Measurements from ENCODE around the gene BMPER.

BMPER gene

DNA sequence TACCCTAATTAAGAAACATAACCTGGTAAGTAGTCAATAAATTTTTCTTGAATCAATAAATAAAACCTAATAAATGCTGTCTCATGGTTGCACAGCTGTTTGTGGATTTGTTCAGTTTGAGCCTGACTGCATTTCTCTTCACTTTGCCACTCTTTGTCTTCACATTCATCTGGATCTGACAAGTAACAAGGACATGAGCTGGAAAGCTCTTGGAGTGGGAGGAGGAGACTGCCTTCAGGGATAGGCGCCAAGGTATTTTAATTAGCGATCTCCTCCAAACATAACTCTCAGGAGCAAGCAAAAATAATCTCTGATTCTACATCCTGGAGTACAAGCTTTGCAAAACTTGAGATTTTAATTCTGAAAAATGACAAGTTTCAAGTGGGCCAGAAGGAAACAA lies 251.0 kb downstream of the BMPER start (continued):
- TF ChIP-seq, protein P1, sequence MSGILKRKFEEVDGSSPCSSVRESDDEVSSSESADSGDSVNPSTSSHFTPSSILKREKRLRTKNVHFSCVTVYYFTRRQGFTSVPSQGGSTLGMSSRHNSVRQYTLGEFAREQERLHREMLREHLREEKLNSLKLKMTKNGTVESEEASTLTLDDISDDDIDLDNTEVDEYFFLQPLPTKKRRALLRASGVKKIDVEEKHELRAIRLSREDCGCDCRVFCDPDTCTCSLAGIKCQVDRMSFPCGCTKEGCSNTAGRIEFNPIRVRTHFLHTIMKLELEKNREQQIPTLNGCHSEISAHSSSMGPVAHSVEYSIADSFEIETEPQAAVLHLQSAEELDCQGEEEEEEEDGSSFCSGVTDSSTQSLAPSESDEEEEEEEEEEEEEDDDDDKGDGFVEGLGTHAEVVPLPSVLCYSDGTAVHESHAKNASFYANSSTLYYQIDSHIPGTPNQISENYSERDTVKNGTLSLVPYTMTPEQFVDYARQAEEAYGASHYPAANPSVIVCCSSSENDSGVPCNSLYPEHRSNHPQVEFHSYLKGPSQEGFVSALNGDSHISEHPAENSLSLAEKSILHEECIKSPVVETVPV (CRISPR knock-in tag; IDR thresholded peaks at IDR 0.05) = no peak
- TF ChIP-seq PPARA (CRISPR knock-in tag; IDR thresholded peaks at IDR 0.05; ENCODE audit: borderline replicate concordance) (no peak), ZNF8 (CRISPR knock-in tag; IDR thresholded peaks at IDR 0.05) (no peak)
- TF ChIP-seq, protein P2, sequence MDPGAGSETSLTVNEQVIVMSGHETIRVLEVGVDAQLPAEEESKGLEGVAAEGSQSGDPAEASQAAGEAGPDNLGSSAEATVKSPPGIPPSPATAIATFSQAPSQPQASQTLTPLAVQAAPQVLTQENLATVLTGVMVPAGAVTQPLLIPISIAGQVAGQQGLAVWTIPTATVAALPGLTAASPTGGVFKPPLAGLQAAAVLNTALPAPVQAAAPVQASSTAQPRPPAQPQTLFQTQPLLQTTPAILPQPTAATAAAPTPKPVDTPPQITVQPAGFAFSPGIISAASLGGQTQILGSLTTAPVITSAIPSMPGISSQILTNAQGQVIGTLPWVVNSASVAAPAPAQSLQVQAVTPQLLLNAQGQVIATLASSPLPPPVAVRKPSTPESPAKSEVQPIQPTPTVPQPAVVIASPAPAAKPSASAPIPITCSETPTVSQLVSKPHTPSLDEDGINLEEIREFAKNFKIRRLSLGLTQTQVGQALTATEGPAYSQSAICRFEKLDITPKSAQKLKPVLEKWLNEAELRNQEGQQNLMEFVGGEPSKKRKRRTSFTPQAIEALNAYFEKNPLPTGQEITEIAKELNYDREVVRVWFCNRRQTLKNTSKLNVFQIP (CRISPR knock-in tag; IDR thresholded peaks at IDR 0.05; ENCODE audit: borderline replicate concordance, low read depth) = no peak
- TF ChIP-seq, protein P3, sequence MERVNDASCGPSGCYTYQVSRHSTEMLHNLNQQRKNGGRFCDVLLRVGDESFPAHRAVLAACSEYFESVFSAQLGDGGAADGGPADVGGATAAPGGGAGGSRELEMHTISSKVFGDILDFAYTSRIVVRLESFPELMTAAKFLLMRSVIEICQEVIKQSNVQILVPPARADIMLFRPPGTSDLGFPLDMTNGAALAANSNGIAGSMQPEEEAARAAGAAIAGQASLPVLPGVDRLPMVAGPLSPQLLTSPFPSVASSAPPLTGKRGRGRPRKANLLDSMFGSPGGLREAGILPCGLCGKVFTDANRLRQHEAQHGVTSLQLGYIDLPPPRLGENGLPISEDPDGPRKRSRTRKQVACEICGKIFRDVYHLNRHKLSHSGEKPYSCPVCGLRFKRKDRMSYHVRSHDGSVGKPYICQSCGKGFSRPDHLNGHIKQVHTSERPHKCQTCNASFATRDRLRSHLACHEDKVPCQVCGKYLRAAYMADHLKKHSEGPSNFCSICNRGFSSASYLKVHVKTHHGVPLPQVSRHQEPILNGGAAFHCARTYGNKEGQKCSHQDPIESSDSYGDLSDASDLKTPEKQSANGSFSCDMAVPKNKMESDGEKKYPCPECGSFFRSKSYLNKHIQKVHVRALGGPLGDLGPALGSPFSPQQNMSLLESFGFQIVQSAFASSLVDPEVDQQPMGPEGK (CRISPR knock-in tag; IDR thresholded peaks at IDR 0.05; ENCODE audit: borderline replicate concordance) = no peak
- TF ChIP-seq, protein P4, sequence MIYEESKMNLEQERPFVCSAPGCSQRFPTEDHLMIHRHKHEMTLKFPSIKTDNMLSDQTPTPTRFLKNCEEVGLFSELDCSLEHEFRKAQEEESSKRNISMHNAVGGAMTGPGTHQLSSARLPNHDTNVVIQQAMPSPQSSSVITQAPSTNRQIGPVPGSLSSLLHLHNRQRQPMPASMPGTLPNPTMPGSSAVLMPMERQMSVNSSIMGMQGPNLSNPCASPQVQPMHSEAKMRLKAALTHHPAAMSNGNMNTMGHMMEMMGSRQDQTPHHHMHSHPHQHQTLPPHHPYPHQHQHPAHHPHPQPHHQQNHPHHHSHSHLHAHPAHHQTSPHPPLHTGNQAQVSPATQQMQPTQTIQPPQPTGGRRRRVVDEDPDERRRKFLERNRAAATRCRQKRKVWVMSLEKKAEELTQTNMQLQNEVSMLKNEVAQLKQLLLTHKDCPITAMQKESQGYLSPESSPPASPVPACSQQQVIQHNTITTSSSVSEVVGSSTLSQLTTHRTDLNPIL (CRISPR knock-in tag; IDR thresholded peaks at IDR 0.05; ENCODE audit: low read depth) = no peak

DNA sequence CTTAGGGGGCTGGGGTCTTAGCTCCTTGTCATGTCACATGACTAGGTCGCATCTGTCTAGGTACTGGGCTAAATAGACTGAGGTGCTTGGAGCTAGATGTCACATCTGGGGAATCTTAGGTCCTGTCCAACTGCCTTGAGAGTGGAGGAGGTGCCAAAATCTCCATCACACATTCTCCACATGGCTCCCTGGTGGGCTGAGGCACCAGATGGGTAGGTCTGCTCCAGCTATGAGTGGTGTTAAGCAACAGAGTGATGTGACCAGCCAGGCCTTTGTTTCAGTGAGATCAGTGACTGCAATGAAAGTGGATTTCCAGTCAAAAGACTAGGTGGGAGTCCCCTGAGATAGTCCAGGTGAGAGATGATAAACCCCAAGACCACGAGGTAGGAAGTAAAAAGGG lies 251.8 kb downstream of the BMPER start:
- no peak for ATAC-seq
- TF ChIP-seq ISL1 (CRISPR knock-in tag; IDR thresholded peaks at IDR 0.05) (no peak), OSR1 (CRISPR knock-in tag; IDR thresholded peaks at IDR 0.05) (no peak), ZNF8 (CRISPR knock-in tag; IDR thresholded peaks at IDR 0.05) (no peak), GLIS3 (CRISPR knock-in tag; IDR thresholded peaks at IDR 0.05) (no peak), PPARA (CRISPR knock-in tag; IDR thresholded peaks at IDR 0.05; ENCODE audit: borderline replicate concordance) (no peak), ESRRG (CRISPR knock-in tag; IDR thresholded peaks at IDR 0.05) (no peak), RARB (CRISPR knock-in tag; IDR thresholded peaks at IDR 0.05) (no peak), TOX (CRISPR knock-in tag; IDR thresholded peaks at IDR 0.05; ENCODE audit: borderline replicate concordance) (no peak), SNAI2 (CRISPR knock-in tag; IDR thresholded peaks at IDR 0.05) (no peak), ARNTL (CRISPR knock-in tag; IDR thresholded peaks at IDR 0.05; ENCODE audit: borderline replicate concordance, low read depth) (no peak)
- TF ChIP-seq, protein P4 (CRISPR knock-in tag; IDR thresholded peaks at IDR 0.05; ENCODE audit: low read depth) = no peak

DNA sequence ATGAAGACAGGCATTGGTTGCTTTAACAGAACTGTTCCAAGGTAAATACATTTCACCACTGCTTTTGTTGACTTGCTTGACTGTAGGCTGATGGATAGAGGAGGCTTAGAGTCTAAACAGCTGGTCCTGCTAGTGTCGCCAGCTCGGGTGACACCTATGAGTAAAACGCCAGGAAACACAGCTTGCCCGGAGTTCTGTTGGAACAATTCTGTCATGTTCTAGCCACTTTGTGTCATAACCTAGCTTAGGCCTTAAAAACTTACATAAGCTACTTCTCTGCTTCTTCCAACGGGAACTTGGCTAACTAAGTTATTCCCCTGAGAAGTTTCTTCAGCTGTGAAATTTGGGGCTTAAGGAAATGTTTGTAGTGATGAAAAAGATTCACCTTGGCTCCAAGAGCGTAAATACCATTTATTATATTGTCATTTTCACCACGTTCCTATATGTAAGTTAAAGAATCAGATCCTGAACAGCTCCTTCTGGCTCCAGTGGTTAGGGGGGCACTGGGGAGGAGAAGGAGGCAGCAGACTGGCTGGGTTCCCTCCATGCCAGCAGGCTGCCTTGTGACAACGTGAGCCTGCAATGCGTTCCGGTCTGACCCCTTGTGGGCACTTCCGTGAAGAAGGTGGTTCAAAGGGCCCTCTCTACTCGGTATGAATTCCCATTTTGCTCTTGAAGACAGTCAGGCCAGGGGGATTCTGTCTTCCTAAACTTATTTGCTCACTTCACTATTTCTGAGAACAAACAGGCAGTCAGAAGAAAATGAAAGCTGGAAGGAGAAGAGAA lies 253.2 kb downstream of the BMPER start:
- ATAC-seq = peak; percentile 73
- TF ChIP-seq, protein P3 (CRISPR knock-in tag; IDR thresholded peaks at IDR 0.05; ENCODE audit: borderline replicate concordance) = no peak

DNA sequence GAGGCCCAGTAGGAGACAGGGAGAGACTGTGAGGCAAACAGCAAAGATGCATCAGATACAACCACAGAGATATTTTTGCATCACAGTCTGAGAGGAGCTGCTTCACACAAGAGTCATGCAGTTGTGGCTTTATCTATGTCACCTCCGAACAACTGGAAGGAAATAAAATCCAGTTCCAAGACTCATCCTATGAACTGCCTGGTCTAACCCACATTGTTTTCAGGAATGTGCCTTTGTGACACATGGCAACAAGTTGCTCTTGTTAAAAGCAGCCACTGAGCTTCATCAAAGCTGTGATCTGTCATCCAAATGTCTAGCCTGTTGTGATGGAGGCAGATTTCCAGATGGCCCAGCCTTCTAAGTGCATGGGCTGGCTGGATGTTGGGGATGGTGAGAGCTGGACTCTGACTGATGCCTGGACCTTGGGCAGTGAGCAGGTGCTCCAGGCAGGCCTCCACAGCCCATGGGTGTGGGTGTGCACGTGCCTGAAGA lies 255.0 kb downstream of the BMPER start:
- ATAC-seq = peak; percentile 45
- TF ChIP-seq GLIS3 (CRISPR knock-in tag; IDR thresholded peaks at IDR 0.05) = no peak
- no peak for TF ChIP-seq BACH2 (CRISPR knock-in tag; IDR thresholded peaks at IDR 0.05; ENCODE audit: borderline replicate concordance)
- no peak for TF ChIP-seq RARB (CRISPR knock-in tag; IDR thresholded peaks at IDR 0.05)
- no peak for TF ChIP-seq SNAI2 (CRISPR knock-in tag; IDR thresholded peaks at IDR 0.05)
- TF ChIP-seq PPARA (CRISPR knock-in tag; IDR thresholded peaks at IDR 0.05; ENCODE audit: borderline replicate concordance) = no peak
- no peak for TF ChIP-seq ZFP30 (CRISPR knock-in tag; IDR thresholded peaks at IDR 0.05)
- TF ChIP-seq, protein P3 (CRISPR knock-in tag; IDR thresholded peaks at IDR 0.05; ENCODE audit: borderline replicate concordance) = no peak
- no peak for TF ChIP-seq ZC3H10 (CRISPR knock-in tag; IDR thresholded peaks at IDR 0.05)
- no peak for TF ChIP-seq TCF4 (CRISPR knock-in tag; IDR thresholded peaks at IDR 0.05; ENCODE audit: borderline replicate concordance)
- TF ChIP-seq, protein P1 (CRISPR knock-in tag; IDR thresholded peaks at IDR 0.05) = no peak
- no peak for TF ChIP-seq ARNTL (CRISPR knock-in tag; IDR thresholded peaks at IDR 0.05; ENCODE audit: borderline replicate concordance, low read depth)
- no peak for TF ChIP-seq ZNF70 (CRISPR knock-in tag; IDR thresholded peaks at IDR 0.05)
- TF ChIP-seq CSDC2 (CRISPR knock-in tag; IDR thresholded peaks at IDR 0.05) = no peak
- TF ChIP-seq ZFP3 (CRISPR knock-in tag; IDR thresholded peaks at IDR 0.05) = no peak

Data from SK-N-SH treated with all-trans-retinoic acid at 6 μM for 48 hours (cell line).